Activated T-helper 1 cell treated with anti-CD3 and anti-CD28 coated beads, Interleukin-12 subunit alpha, Interleukin-12 subunit beta, Interleukin-2, Interleukin-4 antibody, amounts not matched to agents 30 ng/mL and 10 ng/mL and 1 ng/mL, durations not matched to agents 14 hours and 24 hours and 36 hours (primary cell): Measurements from ENCODE around the gene RFX8. TPM values are rescaled to one million over a fixed set of nuclear protein-coding genes. Genes with fewer than 3 reads are reported as not detected.

Source experiments
- DNase-seq: peaks from one replicate; pipeline ENCODE4 v3.0.0; 2021; ENCODE audit warnings: low spot score
- H3K27ac Mint-ChIP-seq: one replicate; pipeline ENCODE4 v1.8.0; 2021; ENCODE audit warnings: mild to moderate bottlenecking, mixed read lengths
- H3K27me3 Mint-ChIP-seq: one replicate; pipeline ENCODE4 v1.8.0; 2022; ENCODE audit warnings: mild to moderate bottlenecking, moderate library complexity, mixed read lengths; ENCODE audit not compliant: insufficient read depth
- H3K36me3 Mint-ChIP-seq: one replicate; pipeline ENCODE4 v1.8.0; 2021; ENCODE audit warnings: low read depth, mixed read lengths
- H3K4me1 Mint-ChIP-seq: one replicate; pipeline ENCODE4 v1.8.0; 2021; ENCODE audit warnings: low read depth, mixed read lengths
- H3K4me3 Mint-ChIP-seq: one replicate; pipeline ENCODE4 v1.8.0; 2021; ENCODE audit warnings: mild to moderate bottlenecking, moderate library complexity, mixed read lengths
- H3K9me3 Mint-ChIP-seq: one replicate; pipeline ENCODE4 v1.8.0; 2021; ENCODE audit warnings: mixed read lengths
- intact Hi-C: fragments of 100-400 bp; cut with micrococcal nuclease; formaldehyde crosslinking; loops from one replicate; pipeline ENCODE4 v1.15.1; 2024
- total RNA-seq: library from RNA; stranded (reverse); gene quantifications from 2 replicates; pipeline ENCODE4 v1.2.3, GENCODE V29; 2022

The RFX8 gene
- total RNA-seq, 1 donor from 2014 or later = 0.78 TPM

GRCh38 chr2:101415220-101415619, 59.7 kb downstream of the RFX8 start:
- Mint-ChIP-seq H3K27me3 (peaks cover 3% of the 10 kb centered on the region), H3K4me1 (no peaks in the 10 kb centered on the region), H3K9me3 (no peaks in the 10 kb centered on the region), H3K27ac (no peak overlapping the region), H3K4me3 (no peak overlapping the region), H3K36me3 (no peaks in the 10 kb centered on the region)
- intact Hi-C loops = loop anchor here (5.0 kb wide), 2 partner anchors 102 to 352 kb away; no protein-coding TSS in a partner anchor
- no peak for DNase-seq

- peaks cover 3% of the 10 kb centered on the region for H3K27me3 Mint-ChIP-seq
- no peak overlapping the region for H3K27ac Mint-ChIP-seq
- H3K4me3 Mint-ChIP-seq = no peak overlapping the region
- intact Hi-C loops = no loop called here
- H3K4me1 Mint-ChIP-seq = no peaks in the 10 kb centered on the region
- no peaks in the 10 kb centered on the region for H3K9me3 Mint-ChIP-seq
- no peaks in the 10 kb centered on the region for H3K36me3 Mint-ChIP-seq
- DNase-seq = no peak
Observed at GRCh38 chr2:101412092-101412694, 62.7 kb downstream of the RFX8 start.

GRCh38 chr2:101410746-101411145, 64.2 kb downstream of the RFX8 start:
- Mint-ChIP-seq H3K4me3 (no peak overlapping the region), H3K27me3 (peaks cover 6% of the 10 kb centered on the region), H3K27ac (no peak overlapping the region), H3K36me3 (no peaks in the 10 kb centered on the region), H3K4me1 (no peaks in the 10 kb centered on the region), H3K9me3 (no peaks in the 10 kb centered on the region)
- intact Hi-C loops = no loop called here
- no peak for DNase-seq

GRCh38 chr2:101410114-101410513, 64.8 kb downstream of the RFX8 start:
- intact Hi-C loops = no loop called here

GRCh38 chr2:101409699-101410098, 65.2 kb downstream of the RFX8 start:
- no peak for DNase-seq
- H3K4me1 Mint-ChIP-seq = no peaks in the 10 kb centered on the region
- intact Hi-C loops = no loop called here
- no peaks in the 10 kb centered on the region for H3K36me3 Mint-ChIP-seq
- no peaks in the 10 kb centered on the region for H3K9me3 Mint-ChIP-seq
- H3K27ac Mint-ChIP-seq = no peak overlapping the region
- no peak overlapping the region for H3K4me3 Mint-ChIP-seq
- H3K27me3 Mint-ChIP-seq = peaks cover 6% of the 10 kb centered on the region

More at GRCh38 chr2:101410114-101410513, 64.8 kb downstream of the RFX8 start:
- H3K4me3 Mint-ChIP-seq = no peak overlapping the region
- no peak for DNase-seq
- H3K9me3 Mint-ChIP-seq = no peaks in the 10 kb centered on the region
- H3K27me3 Mint-ChIP-seq = peaks cover 6% of the 10 kb centered on the region
- H3K27ac Mint-ChIP-seq = no peak overlapping the region
- H3K4me1 Mint-ChIP-seq = no peaks in the 10 kb centered on the region
- H3K36me3 Mint-ChIP-seq = no peaks in the 10 kb centered on the region

GRCh38 chr2:101408925-101409324, 66.0 kb downstream of the RFX8 start:
- intact Hi-C loops = no loop called here

GRCh38 chr2:101405351-101405899, 69.5 kb downstream of the RFX8 start:
- Mint-ChIP-seq H3K9me3 (no peaks in the 10 kb centered on the region), H3K36me3 (no peaks in the 10 kb centered on the region), H3K4me1 (no peaks in the 10 kb centered on the region), H3K27me3 (peaks cover 7% of the 10 kb centered on the region), H3K4me3 (no peak overlapping the region), H3K27ac (no peak overlapping the region)
- no peak for DNase-seq
- intact Hi-C loops = no loop called here

More at GRCh38 chr2:101408925-101409324, 66.0 kb downstream of the RFX8 start:
- Mint-ChIP-seq H3K4me1 (no peaks in the 10 kb centered on the region), H3K27ac (no peak overlapping the region), H3K9me3 (no peaks in the 10 kb centered on the region), H3K36me3 (no peaks in the 10 kb centered on the region), H3K4me3 (no peak overlapping the region), H3K27me3 (peaks cover 6% of the 10 kb centered on the region)
- DNase-seq = no peak

GRCh38 chr2:101403745-101404144, 71.2 kb downstream of the RFX8 start:
- H3K36me3 Mint-ChIP-seq = no peaks in the 10 kb centered on the region
- no peak for DNase-seq
- no peak overlapping the region for H3K27ac Mint-ChIP-seq
- H3K9me3 Mint-ChIP-seq = no peaks in the 10 kb centered on the region
- H3K4me3 Mint-ChIP-seq = no peak overlapping the region
- no peaks in the 10 kb centered on the region for H3K4me1 Mint-ChIP-seq
- intact Hi-C loops = no loop called here
- peaks cover 9% of the 10 kb centered on the region for H3K27me3 Mint-ChIP-seq

GRCh38 chr2:101402630-101403029, 72.3 kb downstream of the RFX8 start:
- Mint-ChIP-seq H3K9me3 (no peaks in the 10 kb centered on the region), H3K4me3 (no peak overlapping the region), H3K27me3 (peaks cover 9% of the 10 kb centered on the region), H3K27ac (no peak overlapping the region), H3K36me3 (no peaks in the 10 kb centered on the region), H3K4me1 (peaks cover 7% of the 10 kb centered on the region)
- no peak for DNase-seq
- intact Hi-C loops = no loop called here

- Mint-ChIP-seq H3K36me3 (no peaks in the 10 kb centered on the region), H3K4me3 (no peak overlapping the region), H3K4me1 (peaks cover 7% of the 10 kb centered on the region), H3K27ac (no peak overlapping the region), H3K9me3 (no peaks in the 10 kb centered on the region), H3K27me3 (peaks cover 9% of the 10 kb centered on the region)
- intact Hi-C loops = no loop called here
- DNase-seq = no peak
Observed at GRCh38 chr2:101401906-101402305, 73.0 kb downstream of the RFX8 start.

- peaks cover 7% of the 10 kb centered on the region for H3K4me1 Mint-ChIP-seq
- peaks cover 9% of the 10 kb centered on the region for H3K27me3 Mint-ChIP-seq
- H3K27ac Mint-ChIP-seq = no peak overlapping the region
- H3K36me3 Mint-ChIP-seq = no peaks in the 10 kb centered on the region
- intact Hi-C loops = no loop called here
- DNase-seq = no peak
- no peak overlapping the region for H3K4me3 Mint-ChIP-seq
- H3K9me3 Mint-ChIP-seq = no peaks in the 10 kb centered on the region
Observed at GRCh38 chr2:101401326-101401665, 73.6 kb downstream of the RFX8 start.

GRCh38 chr2:101400506-101401325, 74.2 kb downstream of the RFX8 start:
- H3K27ac Mint-ChIP-seq = no peak overlapping the region
- H3K4me1 Mint-ChIP-seq = peaks cover 7% of the 10 kb centered on the region
- H3K9me3 Mint-ChIP-seq = no peaks in the 10 kb centered on the region
- no peak overlapping the region for H3K4me3 Mint-ChIP-seq
- no peaks in the 10 kb centered on the region for H3K36me3 Mint-ChIP-seq
- no peak for DNase-seq
- H3K27me3 Mint-ChIP-seq = peaks cover 11% of the 10 kb centered on the region
- intact Hi-C loops = no loop called here

GRCh38 chr2:101400048-101400447, 74.9 kb downstream of the RFX8 start:
- DNase-seq = no peak
- no peak overlapping the region for H3K4me3 Mint-ChIP-seq
- no peaks in the 10 kb centered on the region for H3K9me3 Mint-ChIP-seq
- H3K27me3 Mint-ChIP-seq = peaks cover 11% of the 10 kb centered on the region
- peaks cover 7% of the 10 kb centered on the region for H3K4me1 Mint-ChIP-seq
- no peak overlapping the region for H3K27ac Mint-ChIP-seq
- no peaks in the 10 kb centered on the region for H3K36me3 Mint-ChIP-seq
- intact Hi-C loops = no loop called here
